ENCODE results near the gene STK11.

DNA sequence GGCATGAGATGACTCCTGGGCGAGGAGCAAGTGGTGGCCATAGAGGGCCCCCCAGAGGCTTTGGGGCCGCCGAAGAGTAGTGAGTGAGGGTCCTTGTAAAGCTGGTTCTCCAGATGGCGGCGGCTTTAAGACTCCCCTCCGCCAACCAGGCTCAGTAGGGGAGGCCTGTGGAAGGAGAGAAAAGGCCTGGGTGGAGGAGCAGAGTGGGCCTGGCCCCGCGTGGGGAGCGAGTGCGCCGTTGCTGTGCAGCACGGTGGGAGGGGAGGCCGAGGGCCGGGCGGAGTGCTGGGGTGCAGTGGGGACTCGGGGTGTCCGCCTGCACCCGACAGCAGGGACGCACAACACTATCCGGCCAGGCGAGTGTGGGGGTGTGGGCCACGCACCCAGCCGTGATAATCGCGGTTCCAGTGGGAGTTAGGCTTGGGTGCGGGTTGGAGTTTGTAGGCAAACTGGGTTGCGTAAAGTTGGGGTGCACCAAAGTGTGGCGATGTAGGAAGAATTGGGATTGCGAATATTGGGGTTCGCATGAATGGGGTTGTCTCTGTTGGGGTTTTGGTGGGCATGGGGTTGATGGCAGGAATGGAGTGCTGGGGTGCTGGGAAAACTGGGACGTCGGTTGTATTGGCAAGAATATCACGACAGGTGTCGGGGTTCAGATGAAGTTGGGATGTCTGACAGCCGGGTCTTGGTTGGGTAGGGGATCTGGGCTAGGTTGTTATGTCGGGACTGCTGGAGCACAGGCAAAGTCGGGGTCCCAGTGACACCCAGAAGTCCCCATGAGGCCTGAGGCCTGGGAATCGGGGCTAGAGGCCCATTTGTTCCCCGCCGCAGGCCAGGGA, 62.9 kb downstream of the STK11 start:
- TF ChIP-seq, protein P1, sequence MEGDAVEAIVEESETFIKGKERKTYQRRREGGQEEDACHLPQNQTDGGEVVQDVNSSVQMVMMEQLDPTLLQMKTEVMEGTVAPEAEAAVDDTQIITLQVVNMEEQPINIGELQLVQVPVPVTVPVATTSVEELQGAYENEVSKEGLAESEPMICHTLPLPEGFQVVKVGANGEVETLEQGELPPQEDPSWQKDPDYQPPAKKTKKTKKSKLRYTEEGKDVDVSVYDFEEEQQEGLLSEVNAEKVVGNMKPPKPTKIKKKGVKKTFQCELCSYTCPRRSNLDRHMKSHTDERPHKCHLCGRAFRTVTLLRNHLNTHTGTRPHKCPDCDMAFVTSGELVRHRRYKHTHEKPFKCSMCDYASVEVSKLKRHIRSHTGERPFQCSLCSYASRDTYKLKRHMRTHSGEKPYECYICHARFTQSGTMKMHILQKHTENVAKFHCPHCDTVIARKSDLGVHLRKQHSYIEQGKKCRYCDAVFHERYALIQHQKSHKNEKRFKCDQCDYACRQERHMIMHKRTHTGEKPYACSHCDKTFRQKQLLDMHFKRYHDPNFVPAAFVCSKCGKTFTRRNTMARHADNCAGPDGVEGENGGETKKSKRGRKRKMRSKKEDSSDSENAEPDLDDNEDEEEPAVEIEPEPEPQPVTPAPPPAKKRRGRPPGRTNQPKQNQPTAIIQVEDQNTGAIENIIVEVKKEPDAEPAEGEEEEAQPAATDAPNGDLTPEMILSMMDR (IDR thresholded peaks at IDR 0.05) = no peak
- no peak for TF ChIP-seq POLR2A (IDR thresholded peaks at IDR 0.05)
